HEK293T (cell line): ENCODE measurements around the gene AAK1.

ENCODE experiments used
- ARNT ChIP-seq: fragments of 450-650 bp; IDR thresholded peaks from 2 replicates; pipeline ENCODE4 v1.6.1; 2017; ENCODE audit warnings: mild to moderate bottlenecking
- BHLHE40 ChIP-seq: fragments of 450-650 bp; IDR thresholded peaks from 2 replicates; pipeline ENCODE4 v1.6.1; 2016; ENCODE audit warnings: mild to moderate bottlenecking, moderate library complexity, borderline replicate concordance
- CTBP1 ChIP-seq: fragments of 450-650 bp; IDR thresholded peaks from 2 replicates; pipeline ENCODE4 v1.6.1; 2016; ENCODE audit warnings: borderline replicate concordance
- ELF4 ChIP-seq: fragments of 450-650 bp; IDR thresholded peaks from 2 replicates; pipeline ENCODE4 v1.6.1; 2017; ENCODE audit warnings: antibody characterized with exemption
- FOXA1 ChIP-seq: fragments of 450-650 bp; IDR thresholded peaks from 2 replicates; pipeline ENCODE4 v1.6.1; 2016; ENCODE audit warnings: mild to moderate bottlenecking
- FOXK2 ChIP-seq: fragments of 450-650 bp; IDR thresholded peaks from 2 replicates; pipeline ENCODE4 v1.6.1; 2016; ENCODE audit warnings: mild to moderate bottlenecking
- FOXM1 ChIP-seq: fragments of 450-650 bp; IDR thresholded peaks from 2 replicates; pipeline ENCODE4 v1.6.1; 2017; ENCODE audit warnings: mild to moderate bottlenecking, borderline replicate concordance
- L3MBTL2 ChIP-seq: fragments of 450-650 bp; conservative IDR thresholded peaks from 2 replicates; pipeline ENCODE4 v1.6.1; 2016; ENCODE audit warnings: mild to moderate bottlenecking
- PKNOX1 ChIP-seq: fragments of 450-650 bp; IDR thresholded peaks from 2 replicates; pipeline ENCODE4 v1.6.1; 2016
- SP1 ChIP-seq: fragments of 450-650 bp; IDR thresholded peaks from 2 replicates; pipeline ENCODE4 v1.6.1; 2017
- SUZ12 ChIP-seq: fragments of 450-650 bp; IDR thresholded peaks from 2 replicates; pipeline ENCODE4 v1.6.1; 2016; ENCODE audit warnings: mild to moderate bottlenecking
- TARDBP ChIP-seq: fragments of 450-650 bp; IDR thresholded peaks from 2 replicates; pipeline ENCODE4 v1.6.1; 2016

DNA sequence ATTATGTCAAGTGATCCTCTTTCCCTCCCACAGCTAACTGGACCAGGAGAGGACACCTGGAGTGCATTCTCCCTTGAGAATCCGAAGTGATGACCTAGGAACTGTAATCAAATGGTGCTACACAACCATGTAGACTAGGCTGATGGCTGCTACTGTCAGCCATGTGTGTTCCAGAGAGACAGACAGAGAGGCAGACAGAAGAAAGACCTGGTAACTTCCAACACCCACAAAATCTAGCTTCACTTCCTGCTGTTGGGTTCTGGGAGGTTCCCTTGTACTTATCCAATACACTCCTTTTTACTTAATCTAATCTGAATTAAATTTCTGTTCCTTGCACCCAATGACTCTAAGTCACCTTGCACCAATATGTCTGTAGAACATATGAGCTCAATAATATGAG, 72.3 kb downstream of the AAK1 start:
- no peak for TF ChIP-seq SP1
- no peak for TF ChIP-seq ARNT
- no peak for TF ChIP-seq FOXM1
- no peak for TF ChIP-seq L3MBTL2
- TF ChIP-seq FOXK2: no peak
- TF ChIP-seq ELF4: no peak
- TF ChIP-seq TARDBP: no peak
- no peak for TF ChIP-seq SUZ12
- no peak for TF ChIP-seq CTBP1
- TF ChIP-seq BHLHE40: no peak
- no peak for TF ChIP-seq PKNOX1
- TF ChIP-seq FOXA1: no peak
